PC-3 (cell line): ENCODE measurements around the gene RRAGB.

Source experiments
- EZH2 ChIP-seq: fragments of 300-600 bp; sonication (generic); IDR thresholded peaks from one replicate; pipeline ENCODE4 v1.6.1; 2017; ENCODE audit warnings: antibody characterized with exemption, mild to moderate bottlenecking, low read length; ENCODE audit not compliant: unreplicated experiment
- TF ChIP-seq, protein P1 (sequence below): fragments of 300-600 bp; sonication (generic); conservative IDR thresholded peaks from 2 replicates; pipeline ENCODE4 v1.5.1; 2017; ENCODE audit warnings: antibody characterized with exemption, low read depth, mild to moderate bottlenecking, low read length

DNA sequence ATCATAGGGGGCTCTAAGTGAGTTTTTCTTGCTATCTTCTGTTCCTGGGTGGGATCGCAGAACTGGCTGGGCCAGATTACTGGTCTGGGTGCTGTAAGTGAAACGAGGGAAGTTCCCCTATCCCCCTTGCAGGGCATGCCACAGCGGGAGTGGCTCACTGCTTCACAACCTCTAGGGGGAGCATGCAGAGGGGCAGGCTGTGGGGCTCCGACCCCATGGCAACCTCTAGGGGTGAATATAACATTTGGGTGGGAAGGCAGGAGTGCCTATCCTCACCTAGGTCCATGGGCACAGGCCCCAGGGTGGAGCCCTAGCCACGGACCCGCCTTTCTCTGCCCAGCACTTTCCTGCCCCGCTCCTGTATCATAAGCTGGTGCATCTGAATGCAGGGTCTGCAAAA lies 1.7 kb upstream of the RRAGB start:
- TF ChIP-seq, protein P1, sequence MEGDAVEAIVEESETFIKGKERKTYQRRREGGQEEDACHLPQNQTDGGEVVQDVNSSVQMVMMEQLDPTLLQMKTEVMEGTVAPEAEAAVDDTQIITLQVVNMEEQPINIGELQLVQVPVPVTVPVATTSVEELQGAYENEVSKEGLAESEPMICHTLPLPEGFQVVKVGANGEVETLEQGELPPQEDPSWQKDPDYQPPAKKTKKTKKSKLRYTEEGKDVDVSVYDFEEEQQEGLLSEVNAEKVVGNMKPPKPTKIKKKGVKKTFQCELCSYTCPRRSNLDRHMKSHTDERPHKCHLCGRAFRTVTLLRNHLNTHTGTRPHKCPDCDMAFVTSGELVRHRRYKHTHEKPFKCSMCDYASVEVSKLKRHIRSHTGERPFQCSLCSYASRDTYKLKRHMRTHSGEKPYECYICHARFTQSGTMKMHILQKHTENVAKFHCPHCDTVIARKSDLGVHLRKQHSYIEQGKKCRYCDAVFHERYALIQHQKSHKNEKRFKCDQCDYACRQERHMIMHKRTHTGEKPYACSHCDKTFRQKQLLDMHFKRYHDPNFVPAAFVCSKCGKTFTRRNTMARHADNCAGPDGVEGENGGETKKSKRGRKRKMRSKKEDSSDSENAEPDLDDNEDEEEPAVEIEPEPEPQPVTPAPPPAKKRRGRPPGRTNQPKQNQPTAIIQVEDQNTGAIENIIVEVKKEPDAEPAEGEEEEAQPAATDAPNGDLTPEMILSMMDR = no peak
- TF ChIP-seq EZH2 = no peak
